ENCODE data around the gene NKX2-4.

DNA sequence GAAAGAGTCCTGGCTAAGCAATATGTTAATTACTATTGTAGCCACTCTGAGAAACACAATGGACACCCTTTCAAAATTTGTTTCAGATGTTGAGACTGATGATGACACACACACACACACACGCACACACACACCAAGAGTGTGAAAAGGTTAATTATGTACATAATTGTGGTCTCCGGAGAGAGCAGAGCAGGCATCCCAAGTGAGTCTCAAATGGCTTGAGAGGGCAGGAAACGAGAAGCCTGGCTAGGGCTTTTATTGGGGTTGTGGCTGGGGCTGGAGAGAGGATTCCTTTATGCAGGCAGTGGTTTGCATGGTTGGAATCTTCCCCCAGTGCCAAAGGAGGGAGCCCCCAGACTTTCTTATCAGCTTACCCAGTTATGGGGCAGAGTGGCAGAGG lies 38.2 kb upstream of the NKX2-4 start:
- TF ChIP-seq, protein P1, sequence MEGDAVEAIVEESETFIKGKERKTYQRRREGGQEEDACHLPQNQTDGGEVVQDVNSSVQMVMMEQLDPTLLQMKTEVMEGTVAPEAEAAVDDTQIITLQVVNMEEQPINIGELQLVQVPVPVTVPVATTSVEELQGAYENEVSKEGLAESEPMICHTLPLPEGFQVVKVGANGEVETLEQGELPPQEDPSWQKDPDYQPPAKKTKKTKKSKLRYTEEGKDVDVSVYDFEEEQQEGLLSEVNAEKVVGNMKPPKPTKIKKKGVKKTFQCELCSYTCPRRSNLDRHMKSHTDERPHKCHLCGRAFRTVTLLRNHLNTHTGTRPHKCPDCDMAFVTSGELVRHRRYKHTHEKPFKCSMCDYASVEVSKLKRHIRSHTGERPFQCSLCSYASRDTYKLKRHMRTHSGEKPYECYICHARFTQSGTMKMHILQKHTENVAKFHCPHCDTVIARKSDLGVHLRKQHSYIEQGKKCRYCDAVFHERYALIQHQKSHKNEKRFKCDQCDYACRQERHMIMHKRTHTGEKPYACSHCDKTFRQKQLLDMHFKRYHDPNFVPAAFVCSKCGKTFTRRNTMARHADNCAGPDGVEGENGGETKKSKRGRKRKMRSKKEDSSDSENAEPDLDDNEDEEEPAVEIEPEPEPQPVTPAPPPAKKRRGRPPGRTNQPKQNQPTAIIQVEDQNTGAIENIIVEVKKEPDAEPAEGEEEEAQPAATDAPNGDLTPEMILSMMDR (IDR thresholded peaks at IDR 0.05; ENCODE audit: poor library complexity) = no peak
- TF ChIP-seq EZH2phosphoT487 (IDR thresholded peaks at IDR 0.05; ENCODE audit: low read depth, severe bottlenecking, unreplicated experiment) = no peak
- TF ChIP-seq EZH2 (IDR thresholded peaks at IDR 0.05; ENCODE audit: borderline replicate concordance) = no peak

All from hepatocyte (in vitro differentiated cells).